ENCODE results near the gene FRG1. TPM values are rescaled to one million over a fixed set of nuclear protein-coding genes. Genes with fewer than 3 reads are reported as not detected.
A peak's percentile ranks its signal among the peaks of the same experiment; 100 is the strongest.
"Not testable (repeated sequence)": the region's sequence is repeated elsewhere in the genome, so short reads cannot be mapped to it uniquely, and the experiment has no call there.

The FRG1 gene
- total and polyA plus RNA-seq, 5 donors from 2014 or later, result 60.7 to 76.8 (median 71.9) TPM

DNA sequence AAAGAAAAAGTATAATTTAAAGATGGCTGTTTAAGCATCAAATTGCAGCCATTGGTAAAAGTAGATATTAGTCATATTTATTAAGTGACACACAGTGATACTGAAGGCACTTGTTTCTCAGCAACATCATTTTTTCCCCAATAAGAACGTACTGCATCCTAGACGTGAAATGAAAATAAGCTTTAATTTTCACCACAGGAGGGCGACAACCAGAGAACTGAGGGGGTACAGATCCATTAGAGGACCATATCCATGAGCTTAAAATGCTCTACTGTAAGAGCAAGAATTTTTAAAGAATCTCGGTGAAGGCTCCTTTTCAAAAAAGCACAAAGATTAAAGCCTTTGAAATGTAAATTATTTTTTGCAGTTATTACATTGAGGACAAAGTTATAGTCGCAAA, 33.4 kb downstream of the FRG1 start:
- no peak overlapping the region for H3K27ac ChIP-seq (ENCODE audit: insufficient read depth, low read length, poor library complexity, severe bottlenecking)
- no peak for ATAC-seq (ENCODE audit: low read depth in 2 of 2)
- Mint-ChIP-seq H3K9me3 (peaks cover 0 to 10% (median 0%) of the 10 kb centered on the region in 7 donors), H3K4me3 (no peak overlapping the region), H3K4me1 (peaks cover 0 to 3% (median 0%) of the 10 kb centered on the region in 4 donors), H3K27me3 (peaks cover 31% of the 10 kb centered on the region), H3K27ac (no peak overlapping the region), H3K36me3 (no peaks in the 10 kb centered on the region)
- no peak overlapping the region for H3K4me3 ChIP-seq (ENCODE audit: low read depth, low read length)
- peaks cover 2% of the 10 kb centered on the region for H3K27me3 ChIP-seq (ENCODE audit: control insufficient read depth, insufficient read depth, low read length)
- H3K36me3 ChIP-seq (ENCODE audit: control insufficient read depth, insufficient read depth, low read length), result no peaks in the 10 kb centered on the region
- peak in 1 of 3 donors; percentile 16 for DNase-seq
- H3K4me1 ChIP-seq (ENCODE audit: control insufficient read depth, insufficient read depth, low read length, poor library complexity, severe bottlenecking), result no peaks in the 10 kb centered on the region
- H3K9me3 ChIP-seq (ENCODE audit: control insufficient read depth in 2 of 2, low read length in 2 of 2), result peaks cover 0 to 2% of the 10 kb centered on the region in 2 experiments

GRCh38 chr4:189979196-189980047, 38.8 kb downstream of the FRG1 start:
- peaks cover 24% of the 10 kb centered on the region for H3K27me3 Mint-ChIP-seq
- H3K4me3 ChIP-seq (ENCODE audit: low read depth, low read length), result no peak overlapping the region
- H3K4me1 Mint-ChIP-seq, result no peaks in the 10 kb centered on the region
- peaks cover 0 to 6% (median 0%) of the 10 kb centered on the region in 7 donors for H3K9me3 Mint-ChIP-seq
- no peak overlapping the region for H3K27ac Mint-ChIP-seq
- H3K27ac ChIP-seq (ENCODE audit: insufficient read depth, low read length, poor library complexity, severe bottlenecking), result no peak overlapping the region
- H3K27me3 ChIP-seq (ENCODE audit: control insufficient read depth, insufficient read depth, low read length), result no peaks in the 10 kb centered on the region
- ATAC-seq (ENCODE audit: low read depth in 2 of 2) (no peak), DNase-seq (no peak)
- no peaks in the 10 kb centered on the region for H3K36me3 Mint-ChIP-seq
- no peak overlapping the region for H3K4me3 Mint-ChIP-seq
- no peaks in the 10 kb centered on the region for H3K9me3 ChIP-seq (ENCODE audit: control insufficient read depth in 2 of 2, low read length in 2 of 2)
- H3K4me1 ChIP-seq (ENCODE audit: control insufficient read depth, insufficient read depth, low read length, poor library complexity, severe bottlenecking), result no peaks in the 10 kb centered on the region
- H3K36me3 ChIP-seq (ENCODE audit: control insufficient read depth, insufficient read depth, low read length), result no peaks in the 10 kb centered on the region

DNA sequence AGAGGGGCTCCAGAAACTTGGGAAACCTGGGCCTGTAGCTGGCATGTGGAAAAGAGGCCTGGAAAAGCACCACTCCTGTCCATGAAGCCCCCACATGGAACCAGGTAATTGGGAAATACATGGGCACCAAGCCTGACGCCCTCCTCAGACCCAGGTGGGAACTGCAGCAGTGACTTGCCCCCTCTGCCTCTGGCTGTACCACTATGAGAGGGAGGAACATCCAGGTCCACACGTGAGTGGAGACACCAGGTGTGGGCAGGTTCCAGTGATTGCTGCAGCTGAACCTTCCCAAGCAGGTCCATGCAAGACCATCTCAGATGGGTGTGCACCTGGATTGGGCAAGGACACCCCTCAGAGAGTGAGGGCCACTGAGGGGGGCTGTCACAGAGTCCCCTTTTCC, 39.6 kb downstream of the FRG1 start:
- not testable (repeated sequence) for ATAC-seq (ENCODE audit: low read depth in 2 of 2); H3K27ac ChIP-seq (ENCODE audit: insufficient read depth, low read length, poor library complexity, severe bottlenecking); H3K36me3 ChIP-seq (ENCODE audit: control insufficient read depth, insufficient read depth, low read length); H3K4me1 Mint-ChIP-seq; H3K27me3 ChIP-seq (ENCODE audit: control insufficient read depth, insufficient read depth, low read length); DNase-seq; H3K4me3 Mint-ChIP-seq; H3K9me3 Mint-ChIP-seq; H3K36me3 Mint-ChIP-seq; H3K9me3 ChIP-seq (ENCODE audit: control insufficient read depth in 2 of 2, low read length in 2 of 2); H3K4me3 ChIP-seq (ENCODE audit: low read depth, low read length); H3K27ac Mint-ChIP-seq; H3K4me1 ChIP-seq (ENCODE audit: control insufficient read depth, insufficient read depth, low read length, poor library complexity, severe bottlenecking)
- H3K27me3 Mint-ChIP-seq, result peaks cover 23% of the 10 kb centered on the region

GRCh38 chr4:189981970-189982369, 41.3 kb downstream of the FRG1 start:
- no peak for ATAC-seq (ENCODE audit: low read depth in 2 of 2)
- Mint-ChIP-seq H3K9me3 (peaks cover 0 to 6% (median 0%) of the 10 kb centered on the region in 7 donors), H3K36me3 (no peaks in the 10 kb centered on the region), H3K4me3 (no peak overlapping the region), H3K27me3 (peaks cover 15% of the 10 kb centered on the region), H3K4me1 (no peaks in the 10 kb centered on the region), H3K27ac (no peak overlapping the region)
- no peak overlapping the region for H3K27ac ChIP-seq (ENCODE audit: insufficient read depth, low read length, poor library complexity, severe bottlenecking)
- H3K36me3 ChIP-seq (ENCODE audit: control insufficient read depth, insufficient read depth, low read length), result no peaks in the 10 kb centered on the region
- DNase-seq, result no peak
- H3K4me1 ChIP-seq (ENCODE audit: control insufficient read depth, insufficient read depth, low read length, poor library complexity, severe bottlenecking), result no peaks in the 10 kb centered on the region
- H3K9me3 ChIP-seq (ENCODE audit: control insufficient read depth in 2 of 2, low read length in 2 of 2), result no peaks in the 10 kb centered on the region
- H3K27me3 ChIP-seq (ENCODE audit: control insufficient read depth, insufficient read depth, low read length), result no peaks in the 10 kb centered on the region
- H3K4me3 ChIP-seq (ENCODE audit: low read depth, low read length), result no peak overlapping the region

GRCh38 chr4:189983916-189984526, 43.3 kb downstream of the FRG1 start:
- not testable (repeated sequence) for H3K9me3 ChIP-seq (ENCODE audit: control insufficient read depth in 2 of 2, low read length in 2 of 2); H3K4me3 Mint-ChIP-seq; ATAC-seq (ENCODE audit: low read depth in 2 of 2); DNase-seq; H3K27me3 Mint-ChIP-seq; H3K27me3 ChIP-seq (ENCODE audit: control insufficient read depth, insufficient read depth, low read length); H3K27ac Mint-ChIP-seq; H3K27ac ChIP-seq (ENCODE audit: insufficient read depth, low read length, poor library complexity, severe bottlenecking); H3K36me3 Mint-ChIP-seq; H3K9me3 Mint-ChIP-seq; H3K36me3 ChIP-seq (ENCODE audit: control insufficient read depth, insufficient read depth, low read length); H3K4me3 ChIP-seq (ENCODE audit: low read depth, low read length); H3K4me1 Mint-ChIP-seq; H3K4me1 ChIP-seq (ENCODE audit: control insufficient read depth, insufficient read depth, low read length, poor library complexity, severe bottlenecking)

GRCh38 chr4:189984661-189985060, 44.0 kb downstream of the FRG1 start:
- H3K4me1 Mint-ChIP-seq; H3K9me3 Mint-ChIP-seq; H3K4me1 ChIP-seq (ENCODE audit: control insufficient read depth, insufficient read depth, low read length, poor library complexity, severe bottlenecking): not testable (repeated sequence)

GRCh38 chr4:189985651-189986243, 45.1 kb downstream of the FRG1 start:
- DNase-seq; H3K4me1 Mint-ChIP-seq; H3K36me3 Mint-ChIP-seq; H3K9me3 ChIP-seq (ENCODE audit: control insufficient read depth in 2 of 2, low read length in 2 of 2); H3K27ac ChIP-seq (ENCODE audit: insufficient read depth, low read length, poor library complexity, severe bottlenecking); H3K9me3 Mint-ChIP-seq; ATAC-seq (ENCODE audit: low read depth in 2 of 2); H3K4me3 Mint-ChIP-seq; H3K4me1 ChIP-seq (ENCODE audit: control insufficient read depth, insufficient read depth, low read length, poor library complexity, severe bottlenecking); H3K27me3 ChIP-seq (ENCODE audit: control insufficient read depth, insufficient read depth, low read length); H3K27ac Mint-ChIP-seq; H3K27me3 Mint-ChIP-seq; H3K4me3 ChIP-seq (ENCODE audit: low read depth, low read length); H3K36me3 ChIP-seq (ENCODE audit: control insufficient read depth, insufficient read depth, low read length): not testable (repeated sequence)

More at GRCh38 chr4:189984661-189985060, 44.0 kb downstream of the FRG1 start:
- not testable (repeated sequence) for H3K4me3 ChIP-seq (ENCODE audit: low read depth, low read length); ATAC-seq (ENCODE audit: low read depth in 2 of 2); H3K36me3 ChIP-seq (ENCODE audit: control insufficient read depth, insufficient read depth, low read length); H3K27me3 ChIP-seq (ENCODE audit: control insufficient read depth, insufficient read depth, low read length); H3K27ac ChIP-seq (ENCODE audit: insufficient read depth, low read length, poor library complexity, severe bottlenecking); H3K27ac Mint-ChIP-seq; H3K9me3 ChIP-seq (ENCODE audit: control insufficient read depth in 2 of 2, low read length in 2 of 2); H3K36me3 Mint-ChIP-seq; H3K27me3 Mint-ChIP-seq; H3K4me3 Mint-ChIP-seq; DNase-seq
